ENCODE measurements around the gene SIPA1L3.
A peak's percentile ranks its signal among the peaks of the same experiment; 100 is the strongest.
"Not testable (repeated sequence)": the region's sequence is repeated elsewhere in the genome, so short reads cannot be mapped to it uniquely, and the experiment has no call there.

Gene SIPA1L3

GRCh38 chr19:37920591-37921450 lies 13.8 kb downstream of the SIPA1L3 start:
- DNase-seq, result no peak

GRCh38 chr19:37924573-37924972 lies 17.6 kb downstream of the SIPA1L3 start:
- not testable (repeated sequence) for DNase-seq

- no peak for DNase-seq
These were observed 18.2 kb downstream of the SIPA1L3 start for GRCh38 chr19:37925212-37925611.

GRCh38 chr19:37926255-37926654 lies 19.2 kb downstream of the SIPA1L3 start:
- no peak for DNase-seq

GRCh38 chr19:37926711-37927110 lies 19.7 kb downstream of the SIPA1L3 start:
- no peak for DNase-seq

GRCh38 chr19:37928527-37929286 lies 21.7 kb downstream of the SIPA1L3 start:
- DNase-seq, result no peak

GRCh38 chr19:37929355-37929923 lies 22.4 kb downstream of the SIPA1L3 start:
- no peak for DNase-seq

- no peak for DNase-seq
These were observed 23.4 kb downstream of the SIPA1L3 start for GRCh38 chr19:37930416-37930815.

GRCh38 chr19:37931881-37932655 lies 25.1 kb downstream of the SIPA1L3 start:
- DNase-seq, result peak; percentile 97

GRCh38 chr19:37932985-37933936 lies 26.3 kb downstream of the SIPA1L3 start:
- peak; percentile 74 for DNase-seq

GRCh38 chr19:37933937-37934358 lies 26.9 kb downstream of the SIPA1L3 start:
- peak; percentile 42 for DNase-seq

GRCh38 chr19:37935341-37935740 lies 28.3 kb downstream of the SIPA1L3 start:
- DNase-seq, result no peak

- no peak for DNase-seq
These were observed 29.2 kb downstream of the SIPA1L3 start for GRCh38 chr19:37936166-37936565.

GRCh38 chr19:37936886-37937285 lies 29.9 kb downstream of the SIPA1L3 start:
- DNase-seq, result no peak

GRCh38 chr19:37938353-37938752 lies 31.3 kb downstream of the SIPA1L3 start:
- no peak for DNase-seq

GRCh38 chr19:37941782-37942515 lies 34.9 kb downstream of the SIPA1L3 start:
- peak; percentile 54 for DNase-seq

- no peak for DNase-seq
These were observed 35.5 kb downstream of the SIPA1L3 start for GRCh38 chr19:37942516-37942902.

GRCh38 chr19:37943480-37943879 lies 36.5 kb downstream of the SIPA1L3 start:
- no peak for DNase-seq

- no peak for DNase-seq
These were observed 39.1 kb downstream of the SIPA1L3 start for GRCh38 chr19:37946132-37946531.

GRCh38 chr19:37947778-37948177 lies 40.8 kb downstream of the SIPA1L3 start:
- DNase-seq, result no peak

- DNase-seq, result no peak
These were observed 41.4 kb downstream of the SIPA1L3 start for GRCh38 chr19:37948362-37948761.
